Activated T-helper 17 cell treated with anti-CD3 and anti-CD28 coated beads, Interleukin-2, amount 50 U/mL, for 72 hours (primary cell): ENCODE data around the gene CYB5R3. TPM values are rescaled to one million over a fixed set of nuclear protein-coding genes. Genes with fewer than 3 reads are reported as not detected.

Source experiments
- ATAC-seq: fragments of 150-1000 bp; cut with Tn5 transposase; replicated peaks from 2 replicates; pipeline ENCODE4 v1.10.0; 2021; ENCODE audit warnings: mild to moderate bottlenecking, moderate library complexity
- H3K27ac Mint-ChIP-seq: one replicate; pipeline ENCODE4 v1.8.0; 2022; ENCODE audit warnings: mixed read lengths
- H3K27me3 Mint-ChIP-seq: one replicate; pipeline ENCODE4 v1.8.0; 2022; ENCODE audit warnings: mixed read lengths
- H3K36me3 Mint-ChIP-seq: one replicate; pipeline ENCODE4 v1.8.0; 2022; ENCODE audit warnings: low read depth, mild to moderate bottlenecking, mixed read lengths
- H3K4me1 Mint-ChIP-seq: one replicate; pipeline ENCODE4 v1.8.0; 2022; ENCODE audit warnings: mixed read lengths
- H3K4me3 Mint-ChIP-seq: one replicate; pipeline ENCODE4 v1.8.0; 2022; ENCODE audit warnings: mild to moderate bottlenecking, mixed read lengths
- H3K9me3 Mint-ChIP-seq: one replicate; pipeline ENCODE4 v1.8.0; 2022; ENCODE audit warnings: mixed read lengths
- total RNA-seq, 2 donors: library from RNA; stranded (reverse); gene quantifications; one replicate each; pipeline ENCODE4 v1.2.3, GENCODE V29; 2022

Gene CYB5R3
- total RNA-seq, 2 donors from 2014 or later, result 55.5 to 86.1 TPM

DNA sequence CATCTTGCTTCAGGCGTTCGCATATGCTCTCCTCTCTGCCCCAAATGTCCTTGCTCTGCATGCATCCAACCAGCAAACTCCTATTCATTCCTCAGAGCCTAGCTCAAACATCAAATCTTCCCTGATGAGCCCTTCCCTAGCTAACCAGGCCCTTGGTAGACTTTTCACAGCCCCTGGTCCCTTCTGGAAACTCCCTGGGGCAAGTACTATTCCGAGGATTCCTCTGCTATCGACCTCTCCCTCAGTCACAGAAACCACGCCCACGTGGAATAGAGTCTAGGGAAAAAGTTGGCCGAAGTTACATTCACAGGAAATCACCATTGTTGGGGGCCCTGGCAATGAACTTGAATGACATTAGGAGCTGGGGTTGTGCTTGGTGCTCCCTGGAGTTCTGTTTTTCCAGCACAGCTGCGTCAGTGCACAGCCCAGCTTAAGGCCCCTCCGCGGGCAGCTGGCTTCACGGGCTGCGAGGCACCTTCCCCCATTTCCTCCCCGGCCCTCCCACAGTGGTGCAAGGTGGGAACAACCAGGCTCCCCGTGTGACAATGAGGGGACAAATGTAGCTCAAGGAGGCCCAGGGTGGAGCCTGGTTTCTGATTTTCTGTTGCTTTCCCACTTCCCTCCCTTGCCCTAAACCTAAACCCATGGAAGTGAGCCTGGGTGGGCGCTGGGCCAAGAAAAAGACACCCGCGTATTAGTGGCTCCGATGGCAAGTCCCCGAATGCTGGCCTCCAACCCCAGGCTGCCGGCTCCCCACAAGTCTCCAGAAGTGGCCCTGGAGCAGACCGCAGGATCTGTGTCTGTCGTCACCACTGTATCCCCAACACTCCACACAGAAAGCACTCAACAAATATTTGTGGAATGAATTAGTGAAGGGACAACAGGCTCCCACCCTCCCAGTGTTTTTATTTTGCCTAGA lies 4.5 kb downstream of the CYB5R3 start:
- Mint-ChIP-seq H3K27ac (peak overlapping the region; percentile 82), H3K27me3 (no peaks in the 10 kb centered on the region), H3K4me3 (no peak overlapping the region), H3K4me1 (peaks cover 10% of the 10 kb centered on the region), H3K36me3 (no peaks in the 10 kb centered on the region), H3K9me3 (no peaks in the 10 kb centered on the region)
- ATAC-seq, result no peak

DNA sequence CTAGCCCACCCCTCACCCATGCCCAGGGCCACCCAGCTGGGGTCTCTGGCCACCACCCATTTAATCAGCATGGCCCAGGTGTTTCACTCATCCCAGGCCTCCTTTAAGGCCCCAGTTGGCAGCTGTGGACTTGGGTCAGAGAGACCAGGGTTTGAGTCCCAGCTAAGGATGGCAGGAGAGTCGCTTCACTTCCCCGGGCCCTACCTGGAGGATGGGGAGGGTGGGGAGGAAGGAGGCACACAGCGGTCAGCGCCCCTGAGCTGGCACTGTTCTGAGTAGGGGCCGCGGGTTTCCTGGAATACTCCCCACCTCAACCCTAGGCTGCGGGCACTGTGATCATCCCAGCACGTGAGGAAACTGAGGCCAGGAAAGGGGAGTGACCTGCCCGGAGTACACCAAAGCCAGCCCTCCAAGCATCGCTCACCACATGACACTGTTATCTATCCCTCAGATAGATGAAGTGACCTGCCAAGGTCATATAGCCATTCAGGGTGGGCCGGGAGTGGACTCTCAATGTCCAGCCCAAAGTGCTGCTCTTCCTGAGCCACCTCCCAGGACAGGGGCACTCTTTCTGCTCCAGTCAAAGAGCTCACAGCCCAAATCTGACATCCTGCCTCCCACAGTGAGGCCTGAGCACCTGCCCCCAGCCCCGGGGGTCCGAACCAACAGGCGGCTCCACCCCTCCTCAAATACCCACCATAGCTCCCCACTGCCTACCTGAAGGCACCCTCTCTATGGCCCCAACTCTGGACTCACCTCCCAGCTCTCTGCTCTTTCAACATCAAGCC lies 5.4 kb downstream of the CYB5R3 start:
- no peak overlapping the region for H3K4me3 Mint-ChIP-seq
- no peak for ATAC-seq
- H3K27ac Mint-ChIP-seq, result peak overlapping the region; percentile 82
- H3K9me3 Mint-ChIP-seq, result no peaks in the 10 kb centered on the region
- H3K36me3 Mint-ChIP-seq, result no peaks in the 10 kb centered on the region
- H3K27me3 Mint-ChIP-seq, result no peaks in the 10 kb centered on the region
- H3K4me1 Mint-ChIP-seq, result peaks cover 10% of the 10 kb centered on the region

DNA sequence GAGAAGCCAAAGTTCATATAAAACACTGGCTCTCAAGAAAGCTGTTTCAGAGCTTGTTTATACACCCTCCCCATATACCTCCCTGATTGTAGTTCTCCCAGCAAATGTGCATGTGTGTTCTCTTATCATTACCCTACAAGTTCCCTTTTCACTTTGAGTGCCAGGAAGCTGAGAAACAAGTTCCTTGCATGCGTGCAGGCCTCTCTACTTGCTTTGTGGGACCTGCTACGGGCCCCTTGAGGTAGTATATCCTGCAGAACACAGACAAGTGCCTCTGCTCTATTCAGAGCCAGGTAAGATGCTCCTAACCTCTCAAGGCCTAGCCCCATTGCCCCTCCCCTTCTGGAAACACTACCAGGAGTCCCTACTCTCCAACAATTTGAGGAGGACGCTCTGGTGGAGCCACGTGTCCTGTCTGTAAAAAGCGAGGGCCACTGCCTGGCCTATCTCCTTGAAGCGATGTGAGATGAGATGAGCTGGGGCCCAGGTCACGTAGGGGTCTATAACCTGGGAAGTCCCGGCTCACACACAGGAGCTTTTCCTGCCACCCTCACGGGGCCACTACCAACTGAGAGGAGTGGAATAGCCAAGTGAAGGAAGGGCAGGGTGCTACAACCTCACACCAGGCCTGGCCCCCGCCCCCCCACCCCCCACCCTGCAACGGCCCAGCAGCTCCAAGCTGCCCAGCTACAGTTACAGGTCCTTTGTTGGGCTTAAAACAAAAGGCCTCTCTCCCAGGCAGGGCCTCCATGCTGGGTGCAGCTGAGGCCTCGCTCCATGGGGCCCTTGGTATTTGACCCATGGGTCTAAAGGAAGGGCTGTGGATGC lies 6.2 kb downstream of the CYB5R3 start:
- Mint-ChIP-seq H3K4me3 (no peak overlapping the region), H3K27me3 (no peaks in the 10 kb centered on the region), H3K36me3 (no peaks in the 10 kb centered on the region), H3K27ac (no peak overlapping the region), H3K9me3 (no peaks in the 10 kb centered on the region), H3K4me1 (peaks cover 10% of the 10 kb centered on the region)
- ATAC-seq, result no peak

DNA sequence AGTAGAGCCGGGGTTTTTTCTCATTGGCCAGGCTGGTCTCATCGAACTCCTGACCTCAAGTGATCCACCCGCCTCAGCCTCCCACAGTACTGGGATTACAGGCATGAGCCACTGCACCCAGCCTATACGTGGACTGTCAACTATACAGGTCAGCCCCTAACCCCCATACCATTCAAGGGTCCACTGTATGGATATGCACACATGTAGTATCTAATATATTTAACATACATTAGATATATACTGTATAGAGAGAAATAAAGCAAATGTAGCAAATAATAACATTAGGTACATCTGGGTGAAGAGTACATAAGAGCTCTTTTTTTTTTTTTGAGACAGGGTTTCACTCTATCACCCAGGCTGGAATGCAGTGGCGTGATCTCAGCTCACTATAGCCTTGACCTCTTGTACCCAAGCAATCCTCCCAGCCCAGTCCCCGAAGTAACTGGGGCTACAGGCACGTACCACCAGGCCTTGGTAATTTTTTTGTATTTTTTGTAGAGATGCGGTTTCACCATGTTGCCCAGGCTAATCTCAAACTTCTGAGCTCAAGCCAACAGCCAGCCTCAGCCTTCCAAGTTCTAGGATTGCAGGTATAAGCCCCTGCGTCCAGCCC lies 7.3 kb downstream of the CYB5R3 start:
- peaks cover 6% of the 10 kb centered on the region for H3K4me1 Mint-ChIP-seq
- no peaks in the 10 kb centered on the region for H3K9me3 Mint-ChIP-seq
- peaks cover under 1% of the 10 kb centered on the region for H3K36me3 Mint-ChIP-seq
- H3K27me3 Mint-ChIP-seq, result no peaks in the 10 kb centered on the region
- no peak overlapping the region for H3K4me3 Mint-ChIP-seq
- ATAC-seq, result no peak
- H3K27ac Mint-ChIP-seq, result no peak overlapping the region

DNA sequence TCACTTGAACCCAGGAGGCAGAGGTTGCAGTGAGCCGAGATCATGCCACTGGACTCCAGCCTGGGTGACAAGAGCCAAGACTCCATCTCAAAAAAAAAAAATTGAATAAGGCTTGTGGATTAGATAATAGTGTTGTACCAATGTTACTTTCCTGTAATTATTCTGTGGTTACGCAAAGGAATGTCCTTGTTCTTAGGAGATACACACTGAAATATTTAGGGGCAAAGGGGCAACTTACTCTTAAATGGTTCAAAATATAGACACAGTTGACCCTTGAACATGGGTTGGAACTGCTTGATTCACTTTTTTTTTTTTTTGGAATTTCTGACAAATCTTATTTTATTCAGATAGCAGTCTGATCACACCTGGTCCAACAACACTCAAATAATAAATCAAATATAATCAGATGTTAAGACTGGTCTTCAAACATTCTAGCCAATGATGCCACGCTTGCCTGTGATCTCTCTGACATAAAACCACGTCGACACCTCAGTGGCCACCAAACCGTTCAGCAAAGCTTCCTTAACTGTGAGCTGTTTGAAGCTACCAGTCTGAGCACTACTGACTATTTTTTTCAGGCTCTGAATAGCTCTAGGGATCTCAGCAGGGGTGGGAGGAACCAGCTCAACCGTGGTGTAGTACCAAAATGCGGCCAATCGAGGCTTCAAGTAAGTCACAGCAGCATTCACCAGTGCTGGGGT lies 9.5 kb downstream of the CYB5R3 start:
- Mint-ChIP-seq H3K4me1 (peaks cover 6% of the 10 kb centered on the region), H3K9me3 (no peaks in the 10 kb centered on the region), H3K36me3 (peaks cover 22% of the 10 kb centered on the region), H3K27me3 (no peaks in the 10 kb centered on the region), H3K27ac (no peak overlapping the region), H3K4me3 (no peak overlapping the region)
- no peak for ATAC-seq

DNA sequence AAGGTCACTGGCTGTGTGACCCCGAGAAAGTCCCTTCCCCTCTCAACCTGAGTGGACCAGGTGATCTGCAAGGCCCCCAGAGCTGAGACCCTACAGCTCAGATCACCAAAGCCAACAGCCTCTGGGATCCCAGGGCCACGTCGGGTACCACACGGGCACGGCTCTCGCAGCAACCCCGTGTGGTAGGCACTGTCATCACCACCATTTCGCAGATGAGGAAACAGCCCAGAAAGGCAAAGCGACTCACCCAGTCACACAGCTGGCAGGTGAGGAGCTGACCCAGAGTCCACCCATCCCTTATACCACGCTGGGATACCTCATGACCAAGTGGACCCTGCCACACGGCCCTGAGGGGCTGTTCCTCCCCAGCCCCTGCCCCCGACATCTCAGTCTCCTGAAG lies 11.6 kb downstream of the CYB5R3 start:
- no peaks in the 10 kb centered on the region for H3K9me3 Mint-ChIP-seq
- no peak for ATAC-seq
- H3K27ac Mint-ChIP-seq, result no peak overlapping the region
- no peaks in the 10 kb centered on the region for H3K27me3 Mint-ChIP-seq
- H3K36me3 Mint-ChIP-seq, result peaks cover 42% of the 10 kb centered on the region
- H3K4me3 Mint-ChIP-seq, result no peak overlapping the region
- H3K4me1 Mint-ChIP-seq, result no peaks in the 10 kb centered on the region

DNA sequence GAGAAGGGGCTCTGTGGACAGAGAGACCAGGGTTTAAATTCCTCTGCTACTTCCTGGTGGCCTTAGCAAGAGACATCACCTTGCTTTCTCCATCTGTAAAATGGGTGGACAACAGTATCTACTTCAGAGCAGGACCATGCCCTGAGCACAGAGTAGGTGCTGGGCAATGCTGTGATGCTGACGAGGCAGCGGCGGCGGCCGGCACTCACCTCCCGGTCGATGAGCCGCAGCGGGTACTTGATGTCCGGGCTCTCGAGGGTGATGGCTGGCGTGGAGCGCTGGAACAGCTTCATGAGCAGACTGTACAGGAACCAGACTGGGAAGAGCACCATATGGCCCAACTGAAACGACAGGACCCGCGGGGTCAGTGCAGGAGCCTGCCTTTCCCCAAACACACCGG lies 12.7 kb downstream of the CYB5R3 start:
- no peak overlapping the region for H3K4me3 Mint-ChIP-seq
- H3K27me3 Mint-ChIP-seq, result no peaks in the 10 kb centered on the region
- H3K27ac Mint-ChIP-seq, result no peak overlapping the region
- peaks cover 48% of the 10 kb centered on the region for H3K36me3 Mint-ChIP-seq
- ATAC-seq, result no peak
- H3K9me3 Mint-ChIP-seq, result no peaks in the 10 kb centered on the region
- H3K4me1 Mint-ChIP-seq, result no peaks in the 10 kb centered on the region

DNA sequence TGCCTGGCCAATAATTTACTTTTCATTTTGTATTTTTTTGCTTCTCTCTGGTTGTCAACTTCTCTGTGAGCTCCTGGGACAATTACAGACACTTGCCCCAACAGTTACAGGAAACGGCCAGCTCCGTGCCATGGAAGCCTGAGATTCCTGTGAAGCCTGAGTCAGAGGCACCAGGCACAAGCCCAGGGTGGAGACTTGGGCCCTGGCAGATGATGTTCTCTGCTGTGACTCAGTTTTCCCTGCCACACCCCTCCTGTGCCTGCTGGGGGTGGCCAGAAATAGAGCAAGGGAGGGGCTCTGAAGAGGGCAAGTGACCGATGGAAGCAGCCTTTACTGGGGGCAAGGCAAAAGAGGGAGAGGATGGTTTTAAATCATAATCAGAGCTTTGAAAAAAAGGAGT lies 13.7 kb downstream of the CYB5R3 start:
- Mint-ChIP-seq H3K4me3 (no peak overlapping the region), H3K9me3 (no peaks in the 10 kb centered on the region), H3K27me3 (no peaks in the 10 kb centered on the region), H3K36me3 (peaks cover 48% of the 10 kb centered on the region), H3K27ac (no peak overlapping the region), H3K4me1 (no peaks in the 10 kb centered on the region)
- ATAC-seq, result no peak

DNA sequence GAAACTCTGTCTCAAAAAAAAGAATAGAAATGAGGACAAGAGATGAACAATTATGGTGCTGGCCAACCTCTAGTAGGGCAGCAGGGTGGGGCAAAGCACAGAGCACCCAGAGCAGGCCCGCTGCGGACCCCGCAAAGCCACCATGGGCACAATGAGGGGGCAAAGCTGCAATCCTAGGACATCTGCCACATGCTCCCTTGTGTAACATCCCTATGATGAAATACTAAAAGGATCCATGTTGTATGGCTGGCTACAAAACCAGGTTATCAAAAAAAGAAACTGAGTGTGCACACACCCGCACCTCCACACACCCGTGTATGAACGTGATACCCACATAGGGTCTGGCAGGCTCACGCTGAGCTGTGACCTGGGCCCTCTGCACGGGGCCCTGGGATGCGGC lies 16.2 kb downstream of the CYB5R3 start:
- H3K4me3 Mint-ChIP-seq, result no peak overlapping the region
- H3K9me3 Mint-ChIP-seq, result no peaks in the 10 kb centered on the region
- peaks cover 61% of the 10 kb centered on the region for H3K36me3 Mint-ChIP-seq
- H3K4me1 Mint-ChIP-seq, result no peaks in the 10 kb centered on the region
- no peak for ATAC-seq
- no peaks in the 10 kb centered on the region for H3K27me3 Mint-ChIP-seq
- no peak overlapping the region for H3K27ac Mint-ChIP-seq

DNA sequence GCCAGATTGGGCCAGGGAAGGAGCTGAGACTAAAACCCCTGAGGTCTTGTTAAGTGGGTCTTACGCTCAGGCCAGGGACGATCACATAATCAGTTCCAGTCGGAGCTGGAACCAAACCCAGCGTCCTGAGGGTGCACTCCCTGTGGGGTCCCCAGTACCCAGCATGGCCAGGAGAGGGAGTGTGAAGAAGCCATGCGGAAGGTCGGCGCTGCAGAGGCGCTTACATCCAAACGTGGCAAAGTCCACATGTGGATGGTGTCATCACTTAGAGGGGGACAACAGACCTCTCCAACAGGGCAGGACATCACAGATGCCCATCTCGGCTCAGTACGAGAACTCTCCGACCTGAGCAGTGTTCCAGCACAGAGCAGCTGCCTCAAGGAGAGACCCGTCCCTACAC lies 17.1 kb downstream of the CYB5R3 start:
- Mint-ChIP-seq H3K4me3 (no peak overlapping the region), H3K4me1 (no peaks in the 10 kb centered on the region), H3K27ac (no peak overlapping the region), H3K9me3 (no peaks in the 10 kb centered on the region), H3K27me3 (no peaks in the 10 kb centered on the region), H3K36me3 (peaks cover 61% of the 10 kb centered on the region)
- no peak for ATAC-seq

DNA sequence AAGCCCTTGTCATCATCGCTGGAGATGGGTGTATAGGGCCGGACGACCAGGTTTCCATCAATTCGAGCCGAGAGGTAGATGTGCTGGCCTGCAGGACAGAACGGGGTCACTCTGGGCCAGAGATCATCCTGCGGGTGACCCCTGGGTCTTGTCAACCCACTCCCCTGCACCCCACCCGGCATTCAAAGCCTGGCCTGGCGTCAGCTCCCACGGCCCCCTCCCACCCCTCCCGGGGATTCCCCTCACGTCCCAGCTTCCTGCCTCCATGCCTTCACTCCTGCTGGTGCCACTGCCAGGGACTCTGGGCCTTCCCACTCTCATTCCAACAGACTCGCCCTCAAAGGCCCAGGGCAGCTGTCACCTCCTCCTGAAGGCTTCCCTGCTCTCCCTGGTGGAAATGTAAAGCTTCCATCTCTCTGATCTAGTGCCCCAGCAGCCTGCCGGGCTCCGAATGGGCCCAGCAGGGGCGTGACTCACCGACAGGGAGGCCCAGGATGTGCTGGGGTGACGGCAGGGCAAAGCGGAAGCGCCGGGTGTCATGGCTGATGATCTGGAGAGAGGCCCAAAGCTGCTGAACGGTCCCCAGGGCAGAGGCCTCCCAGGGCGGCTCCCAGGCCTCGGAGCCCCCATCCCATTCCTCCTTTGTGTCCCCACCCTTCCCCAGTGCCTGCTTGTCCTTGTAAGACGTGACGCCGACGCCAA lies 18.1 kb downstream of the CYB5R3 start:
- no peak overlapping the region for H3K27ac Mint-ChIP-seq
- no peak for ATAC-seq
- no peaks in the 10 kb centered on the region for H3K9me3 Mint-ChIP-seq
- H3K36me3 Mint-ChIP-seq, result peaks cover 61% of the 10 kb centered on the region
- no peak overlapping the region for H3K4me3 Mint-ChIP-seq
- H3K27me3 Mint-ChIP-seq, result no peaks in the 10 kb centered on the region
- H3K4me1 Mint-ChIP-seq, result no peaks in the 10 kb centered on the region

DNA sequence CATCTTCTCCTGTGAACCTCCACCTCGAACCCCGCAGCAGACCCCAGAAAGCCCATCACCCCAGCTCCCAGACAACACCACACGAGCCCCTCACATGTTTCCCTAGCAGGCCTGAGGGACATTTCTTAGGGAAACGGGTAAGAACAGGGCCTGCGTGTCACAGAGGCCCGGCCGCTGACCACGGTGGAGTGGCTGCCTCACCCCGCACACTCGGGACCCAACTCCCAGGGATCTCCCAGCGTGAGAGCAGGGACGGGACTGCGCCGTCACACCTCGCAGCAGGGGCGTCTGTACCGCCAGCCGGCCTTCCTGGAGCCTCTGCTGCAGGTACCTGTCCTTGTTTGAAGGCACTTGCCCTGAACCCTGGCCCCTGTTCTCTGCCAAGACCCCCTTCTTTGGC lies 19.0 kb downstream of the CYB5R3 start:
- Mint-ChIP-seq H3K27ac (no peak overlapping the region), H3K4me1 (no peaks in the 10 kb centered on the region), H3K4me3 (no peak overlapping the region), H3K27me3 (no peaks in the 10 kb centered on the region), H3K36me3 (peaks cover 58% of the 10 kb centered on the region), H3K9me3 (no peaks in the 10 kb centered on the region)
- ATAC-seq, result no peak

DNA sequence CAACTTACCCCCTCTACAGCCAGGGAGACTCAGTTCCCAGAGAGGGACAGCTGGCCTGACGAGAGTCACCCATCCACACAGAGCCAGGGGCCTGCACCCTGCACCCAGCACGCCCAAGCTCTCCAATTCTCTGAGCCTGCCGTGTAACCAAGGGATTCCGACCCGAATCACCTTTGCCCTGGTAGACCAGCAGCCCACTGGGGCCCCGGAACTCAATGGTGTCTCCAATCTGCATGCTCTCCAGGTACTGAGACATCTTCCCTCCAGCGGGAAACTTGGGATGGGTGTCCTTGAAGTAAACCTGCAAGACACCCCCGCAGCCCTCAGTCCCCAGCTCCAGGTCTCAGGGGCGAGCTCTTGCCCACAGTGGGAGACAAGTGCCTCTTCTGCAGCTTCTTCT lies 21.2 kb downstream of the CYB5R3 start:
- Mint-ChIP-seq H3K9me3 (no peaks in the 10 kb centered on the region), H3K27ac (no peak overlapping the region), H3K4me3 (no peak overlapping the region), H3K27me3 (no peaks in the 10 kb centered on the region), H3K36me3 (peaks cover 39% of the 10 kb centered on the region), H3K4me1 (no peaks in the 10 kb centered on the region)
- no peak for ATAC-seq
